Astrocyte (in vitro differentiated cells and primary cell): ENCODE measurements around the gene APC2.

ENCODE experiments used
- CTCF ChIP-seq: IDR thresholded peaks from 2 replicates; pipeline ENCODE4 v1.5.1; 2011; ENCODE audit warnings: low read depth, mild to moderate bottlenecking, inconsistent platforms, low read length, moderate library complexity; ENCODE audit not compliant: insufficient read depth
- EZH2 ChIP-seq: IDR thresholded peaks from 2 replicates; pipeline ENCODE4 v1.6.1; 2012; ENCODE audit warnings: mild to moderate bottlenecking, low read length, inconsistent platforms; ENCODE audit not compliant: insufficient read depth

DNA sequence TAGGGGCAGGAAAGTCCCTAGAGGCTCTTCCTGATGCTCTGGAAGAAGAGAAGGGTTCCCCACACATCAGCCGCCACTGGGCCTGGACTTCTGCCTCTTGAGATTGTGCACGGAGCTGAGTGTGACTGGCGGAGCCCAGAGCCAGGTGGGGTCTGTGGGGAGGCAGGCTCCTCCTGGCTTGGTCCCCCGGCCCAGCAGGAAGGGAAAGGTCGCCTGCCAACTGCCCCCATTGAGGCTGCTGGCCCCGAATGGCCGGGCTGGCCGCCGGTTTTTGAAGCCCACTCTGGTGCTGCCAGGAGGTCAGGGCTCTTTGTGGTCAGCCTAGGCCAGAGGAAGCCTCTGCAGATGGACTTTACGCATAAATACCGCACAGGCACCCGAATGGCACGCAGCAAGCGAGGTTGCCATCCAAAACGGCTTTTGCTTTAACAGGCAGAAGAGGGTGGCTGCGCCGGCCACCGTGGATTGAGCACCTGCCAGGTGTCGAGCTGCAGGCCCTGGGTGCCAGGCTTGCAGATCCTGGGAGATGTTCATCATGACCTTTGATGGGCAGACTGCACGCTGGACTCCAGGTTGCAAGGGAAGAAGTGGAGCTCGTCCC, 37.5 kb upstream of the APC2 start:
- TF ChIP-seq CTCF: no peak
- TF ChIP-seq EZH2: no peak
